Neural progenitor cell (in vitro differentiated cells): Measurements from ENCODE around the gene MTG1. TPM values are rescaled to one million over a fixed set of nuclear protein-coding genes. Genes with fewer than 3 reads are reported as not detected.
A peak's percentile ranks its signal among the peaks of the same experiment; 100 is the strongest.

Experiments
- DNase-seq: peaks from one replicate; pipeline ENCODE4 v3.0.0-alpha.2; 2016; ENCODE audit warnings: low spot score
- H2AFZ ChIP-seq: fragments of 200-600 bp; sonication (generic); replicated peaks from 2 replicates; pipeline ENCODE4 v1.6.1; 2016; ENCODE audit warnings: antibody characterized with exemption
- H3F3A ChIP-seq: fragments of 200-600 bp; sonication (generic); 2 replicates; pipeline ENCODE4 v1.6.1; 2016; ENCODE audit warnings: antibody characterized with exemption, low read depth
- H3K27ac ChIP-seq: fragments of 200-600 bp; sonication (generic); 2 replicates; pipeline ENCODE4 v1.5.1; 2016; ENCODE audit warnings: mild to moderate bottlenecking
- H3K27me3 ChIP-seq: fragments of 200-600 bp; sonication (generic); 2 replicates; pipeline ENCODE4 v1.6.1; 2016; ENCODE audit warnings: mild to moderate bottlenecking, moderate library complexity
- H3K36me3 ChIP-seq: fragments of 200-600 bp; sonication (generic); 2 replicates; pipeline ENCODE4 v1.5.1; 2016
- H3K4me1 ChIP-seq: fragments of 200-600 bp; sonication (generic); 2 replicates; pipeline ENCODE4 v1.6.1; 2016; ENCODE audit warnings: mixed run types
- H3K4me2 ChIP-seq: fragments of 200-600 bp; sonication (generic); 2 replicates; pipeline ENCODE4 v1.6.1; 2016
- H3K4me3 ChIP-seq: fragments of 200-600 bp; sonication (generic); 2 replicates; pipeline ENCODE4 v1.5.1; 2016
- H3K79me2 ChIP-seq: fragments of 200-600 bp; sonication (generic); 2 replicates; pipeline ENCODE4 v1.6.1; 2016; ENCODE audit warnings: low read depth
- H3K9ac ChIP-seq: fragments of 200-600 bp; sonication (generic); 2 replicates; pipeline ENCODE4 v1.6.1; 2016
- H3K9me3 ChIP-seq: fragments of 200-600 bp; sonication (generic); 2 replicates; pipeline ENCODE4 v1.5.1; 2016; ENCODE audit warnings: low read depth
- H4K20me1 ChIP-seq: fragments of 200-600 bp; sonication (generic); 2 replicates; pipeline ENCODE4 v1.6.1; 2016; ENCODE audit warnings: low read depth
- H3K27ac Mint-ChIP-seq: 3 replicates; pipeline ENCODE4 v1.8.0; 2021; ENCODE audit warnings: mixed read lengths
- H3K27me3 Mint-ChIP-seq: 2 replicates; pipeline ENCODE4 v1.8.0; 2022; ENCODE audit warnings: low read depth, mild to moderate bottlenecking, inconsistent platforms, moderate library complexity, mixed read lengths; ENCODE audit not compliant: insufficient read depth
- H3K36me3 Mint-ChIP-seq: 3 replicates; pipeline ENCODE4 v1.8.0; 2021; ENCODE audit warnings: mixed read lengths
- H3K4me1 Mint-ChIP-seq: 3 replicates; pipeline ENCODE4 v1.8.0; 2021; ENCODE audit warnings: mixed read lengths
- H3K4me3 Mint-ChIP-seq: 3 replicates; pipeline ENCODE4 v1.8.0; 2021; ENCODE audit warnings: mild to moderate bottlenecking, moderate library complexity, mixed read lengths
- H3K9me3 Mint-ChIP-seq: 3 replicates; pipeline ENCODE4 v1.8.0; 2020; ENCODE audit warnings: mixed read lengths
- EZH2 ChIP-seq: fragments of 200-600 bp; sonication (generic); IDR thresholded peaks from 2 replicates; pipeline ENCODE4 v1.6.1; 2017; ENCODE audit warnings: antibody characterized with exemption, mild to moderate bottlenecking, moderate library complexity
- EZH2phosphoT487 ChIP-seq: fragments of 200-600 bp; sonication (generic); IDR thresholded peaks from 2 replicates; pipeline ENCODE4 v1.6.1; 2017; ENCODE audit warnings: antibody characterized with exemption
- total RNA-seq: library from RNA; depleted of rRNA; stranded (reverse); fragments of >200 nt; gene quantifications from 2 replicates; pipeline ENCODE4 v1.2.3, GENCODE V29; 2015; ENCODE audit warnings: low replicate concordance
- TF ChIP-seq, protein P1 (sequence below): fragments of 200-600 bp; sonication (generic); IDR thresholded peaks from 2 replicates; pipeline ENCODE4 v1.5.1; 2017; ENCODE audit warnings: antibody characterized with exemption, mild to moderate bottlenecking

Gene MTG1
- total RNA-seq, 1 donor from 2014 or later: 28.0 TPM

DNA sequence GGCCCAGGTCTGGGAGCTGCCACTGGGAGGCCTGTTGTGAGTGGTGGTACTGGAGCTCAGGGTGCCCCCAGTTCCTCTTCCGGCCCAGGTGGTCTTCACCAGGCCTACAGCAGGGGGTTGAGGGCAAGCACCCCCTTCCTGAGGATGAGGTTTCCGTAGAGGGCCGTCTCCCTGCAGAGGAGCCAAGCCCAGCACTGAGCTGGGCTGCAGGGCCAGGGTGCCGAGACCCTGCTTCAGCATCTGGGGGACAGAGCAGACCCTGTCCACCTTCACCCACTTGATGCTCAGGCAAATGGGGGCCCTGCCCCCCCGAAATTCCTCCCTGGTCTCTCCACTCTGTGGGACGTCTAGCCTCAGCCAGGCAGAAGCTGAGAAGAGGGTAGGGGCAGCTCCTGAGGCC, 38.7 kb upstream of the MTG1 start:
- Histone ChIP-seq H3K27ac (no peak overlapping the region), H3K4me3 (no peak overlapping the region), H3K4me2 (no peak overlapping the region), H3K9ac (no peak overlapping the region), H3K27me3 (peaks cover 8% of the 10 kb centered on the region), H3K4me1 (no peaks in the 10 kb centered on the region), H4K20me1 (peaks cover 19% of the 10 kb centered on the region), H3F3A (peaks cover 9% of the 10 kb centered on the region), H3K9me3 (no peaks in the 10 kb centered on the region), H2AFZ (no peak overlapping the region), H3K36me3 (no peaks in the 10 kb centered on the region), H3K79me2 (peaks cover 7% of the 10 kb centered on the region)
- H3K4me1 Mint-ChIP-seq: no peaks in the 10 kb centered on the region
- H3K9me3 Mint-ChIP-seq: no peaks in the 10 kb centered on the region
- DNase-seq: no peak
- TF ChIP-seq EZH2 (no peak), EZH2phosphoT487 (no peak)
- TF ChIP-seq, protein P1, sequence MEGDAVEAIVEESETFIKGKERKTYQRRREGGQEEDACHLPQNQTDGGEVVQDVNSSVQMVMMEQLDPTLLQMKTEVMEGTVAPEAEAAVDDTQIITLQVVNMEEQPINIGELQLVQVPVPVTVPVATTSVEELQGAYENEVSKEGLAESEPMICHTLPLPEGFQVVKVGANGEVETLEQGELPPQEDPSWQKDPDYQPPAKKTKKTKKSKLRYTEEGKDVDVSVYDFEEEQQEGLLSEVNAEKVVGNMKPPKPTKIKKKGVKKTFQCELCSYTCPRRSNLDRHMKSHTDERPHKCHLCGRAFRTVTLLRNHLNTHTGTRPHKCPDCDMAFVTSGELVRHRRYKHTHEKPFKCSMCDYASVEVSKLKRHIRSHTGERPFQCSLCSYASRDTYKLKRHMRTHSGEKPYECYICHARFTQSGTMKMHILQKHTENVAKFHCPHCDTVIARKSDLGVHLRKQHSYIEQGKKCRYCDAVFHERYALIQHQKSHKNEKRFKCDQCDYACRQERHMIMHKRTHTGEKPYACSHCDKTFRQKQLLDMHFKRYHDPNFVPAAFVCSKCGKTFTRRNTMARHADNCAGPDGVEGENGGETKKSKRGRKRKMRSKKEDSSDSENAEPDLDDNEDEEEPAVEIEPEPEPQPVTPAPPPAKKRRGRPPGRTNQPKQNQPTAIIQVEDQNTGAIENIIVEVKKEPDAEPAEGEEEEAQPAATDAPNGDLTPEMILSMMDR: no peak
- no peaks in the 10 kb centered on the region for H3K36me3 Mint-ChIP-seq
- no peak overlapping the region for H3K4me3 Mint-ChIP-seq
- H3K27ac Mint-ChIP-seq: no peak overlapping the region
- peaks cover 4% of the 10 kb centered on the region for H3K27me3 Mint-ChIP-seq

DNA sequence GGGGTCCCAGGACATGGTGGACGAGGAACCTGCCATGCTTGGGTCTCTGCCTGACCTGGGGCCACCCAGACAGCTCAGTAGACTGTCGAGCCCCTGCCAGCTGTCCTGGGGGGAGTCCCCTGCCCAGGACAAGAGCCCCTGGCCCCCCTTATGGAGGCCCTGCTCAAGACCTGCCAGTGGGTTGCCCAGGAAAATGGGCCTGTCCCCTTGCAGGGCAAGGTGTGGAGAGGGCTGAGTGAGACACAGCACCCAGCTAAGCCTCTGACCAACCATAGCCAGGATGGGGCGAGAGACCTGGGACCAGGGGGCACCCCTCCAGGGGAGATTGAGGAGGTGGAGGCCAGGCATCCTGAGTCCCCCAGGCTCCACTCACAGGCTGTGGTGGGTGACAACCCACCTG, 38.0 kb upstream of the MTG1 start:
- no peak for DNase-seq
- H3K27me3 ChIP-seq: peaks cover 8% of the 10 kb centered on the region
- no peaks in the 10 kb centered on the region for H3K9me3 ChIP-seq
- H3K9ac ChIP-seq: no peak overlapping the region
- no peaks in the 10 kb centered on the region for H3K4me1 ChIP-seq
- no peak overlapping the region for H2AFZ ChIP-seq
- no peak overlapping the region for H3K4me3 ChIP-seq
- H3K27me3 Mint-ChIP-seq: peaks cover 2% of the 10 kb centered on the region
- no peak for TF ChIP-seq EZH2phosphoT487
- TF ChIP-seq, protein P1: no peak
- no peak for TF ChIP-seq EZH2
- peaks cover 9% of the 10 kb centered on the region for H3F3A ChIP-seq
- no peak overlapping the region for H3K27ac Mint-ChIP-seq
- no peaks in the 10 kb centered on the region for H3K9me3 Mint-ChIP-seq
- no peaks in the 10 kb centered on the region for H3K36me3 ChIP-seq
- H3K27ac ChIP-seq: no peak overlapping the region
- H3K4me1 Mint-ChIP-seq: no peaks in the 10 kb centered on the region
- peak overlapping the region; percentile 71 for H3K4me3 Mint-ChIP-seq
- H3K79me2 ChIP-seq: peaks cover 7% of the 10 kb centered on the region
- H4K20me1 ChIP-seq: peaks cover 19% of the 10 kb centered on the region
- no peaks in the 10 kb centered on the region for H3K36me3 Mint-ChIP-seq
- H3K4me2 ChIP-seq: no peak overlapping the region

DNA sequence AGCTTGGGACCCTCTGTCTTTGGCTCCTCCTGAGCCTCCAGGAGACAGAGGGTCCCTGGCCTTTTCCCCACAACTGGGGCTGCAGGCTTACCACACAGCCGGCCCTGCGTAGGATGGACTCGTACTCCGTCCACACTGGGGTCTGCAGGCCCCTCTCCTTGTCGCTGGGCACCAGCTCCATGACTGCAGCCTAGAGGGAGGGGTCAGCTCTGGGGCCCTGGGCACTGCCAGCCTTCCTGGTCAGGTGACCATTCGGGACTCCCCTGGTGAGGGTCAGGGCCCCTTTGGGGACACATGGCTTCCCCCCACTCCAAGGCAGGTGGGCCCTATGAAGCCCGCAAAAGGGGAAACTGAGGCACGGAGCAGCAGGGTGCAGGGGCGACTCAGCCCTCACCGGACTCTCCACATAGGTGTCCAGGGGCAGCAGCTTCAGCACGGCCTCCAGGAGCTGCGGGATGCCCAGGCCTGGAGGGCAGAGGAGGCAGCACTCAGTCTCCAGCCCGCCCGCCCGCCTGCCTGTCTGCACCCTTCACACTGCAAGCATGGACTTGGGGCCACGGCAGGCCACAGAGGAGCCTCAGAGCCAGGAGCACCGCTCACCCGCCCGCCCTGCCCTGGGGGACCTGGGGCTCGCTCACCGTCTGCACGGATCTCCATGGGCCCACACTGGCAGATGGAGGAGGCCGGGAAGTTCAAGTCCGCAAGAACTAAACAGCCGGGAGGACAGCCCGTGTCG, 37.2 kb upstream of the MTG1 start:
- TF ChIP-seq EZH2phosphoT487: no peak
- no peak for TF ChIP-seq EZH2
- TF ChIP-seq, protein P1: no peak
- H3K4me2 ChIP-seq: peak overlapping the region; percentile 92

More for the DNA sequence above, 37.2 kb upstream of the MTG1 start:
- H3K4me1 Mint-ChIP-seq: no peaks in the 10 kb centered on the region
- Histone ChIP-seq H3K9me3 (no peaks in the 10 kb centered on the region), H3K4me1 (no peaks in the 10 kb centered on the region), H3K79me2 (peaks cover 7% of the 10 kb centered on the region), H4K20me1 (peaks cover 19% of the 10 kb centered on the region), H3F3A (peaks cover 15% of the 10 kb centered on the region), H3K36me3 (no peaks in the 10 kb centered on the region), H3K9ac (no peak overlapping the region), H3K4me3 (peak overlapping the region; percentile 93), H2AFZ (peak overlapping the region; percentile 64), H3K27ac (no peak overlapping the region), H3K27me3 (peaks cover 8% of the 10 kb centered on the region)
- H3K27ac Mint-ChIP-seq: no peak overlapping the region
- no peak for DNase-seq
- H3K36me3 Mint-ChIP-seq: peaks cover 5% of the 10 kb centered on the region
- H3K9me3 Mint-ChIP-seq: no peaks in the 10 kb centered on the region
- H3K27me3 Mint-ChIP-seq: peaks cover 7% of the 10 kb centered on the region
- H3K4me3 Mint-ChIP-seq: peak overlapping the region; percentile 81
